GM12875 (cell line): Measurements from ENCODE around the gene DNAAF5.

Experiments used
- H3K4me3 ChIP-seq: one replicate; pipeline ENCODE4 v1.5.1; 2011; ENCODE audit warnings: low read depth, low read length, control low read depth
- CTCF ChIP-seq: IDR thresholded peaks from 2 replicates; pipeline ENCODE4 v1.5.1; 2011; ENCODE audit warnings: low read depth, mild to moderate bottlenecking, control low read depth, inconsistent platforms, low read length, moderate library complexity, borderline replicate concordance; ENCODE audit not compliant: insufficient read depth

DNAAF5 gene

GRCh38 chr7:684416-684815 lies 42.1 kb upstream of the DNAAF5 start:
- no peak overlapping the region for H3K4me3 ChIP-seq
- TF ChIP-seq CTCF = no peak

- TF ChIP-seq CTCF = no peak
These were observed 41.0 kb upstream of the DNAAF5 start for GRCh38 chr7:685540-685939.

GRCh38 chr7:690478-691360 lies 35.8 kb upstream of the DNAAF5 start:
- no peak overlapping the region for H3K4me3 ChIP-seq
- TF ChIP-seq CTCF = no peak

More at GRCh38 chr7:685540-685939, 41.0 kb upstream of the DNAAF5 start:
- no peak overlapping the region for H3K4me3 ChIP-seq

GRCh38 chr7:691361-692045 lies 35.0 kb upstream of the DNAAF5 start:
- H3K4me3 ChIP-seq = no peak overlapping the region
- TF ChIP-seq CTCF = no peak

GRCh38 chr7:693280-693679 lies 33.2 kb upstream of the DNAAF5 start:
- no peak for TF ChIP-seq CTCF
- no peak overlapping the region for H3K4me3 ChIP-seq

GRCh38 chr7:696426-696811 lies 30.1 kb upstream of the DNAAF5 start:
- TF ChIP-seq CTCF = no peak

More at GRCh38 chr7:696426-696811, 30.1 kb upstream of the DNAAF5 start:
- no peak overlapping the region for H3K4me3 ChIP-seq
